ENCODE results near the gene PRKCQ. TPM values are rescaled to one million over a fixed set of nuclear protein-coding genes. Genes with fewer than 3 reads are reported as not detected.

Gene PRKCQ
- total and polyA plus RNA-seq, 2 of the 4 experiments (the other 2 are of a cell fraction): under 0.01 to 0.03 TPM

DNA sequence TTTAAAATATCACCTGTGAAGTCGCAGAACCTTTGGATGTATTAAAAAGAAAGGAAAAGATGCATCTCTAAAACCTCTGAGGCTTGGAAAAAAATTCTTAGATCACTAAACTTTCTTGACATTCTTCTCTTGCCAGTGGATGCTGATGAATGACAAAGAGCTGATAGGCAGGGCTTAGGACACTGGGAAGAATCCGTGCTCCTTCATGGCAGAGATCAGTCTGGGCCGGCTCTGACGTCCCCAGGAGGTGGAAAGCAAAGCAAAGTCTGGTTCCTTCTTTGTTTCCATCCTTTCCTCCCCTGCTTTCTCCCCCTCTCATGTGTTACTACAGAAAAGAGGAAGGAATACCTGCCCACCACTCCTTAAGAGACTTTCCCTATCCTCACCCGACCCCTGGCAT lies 161.9 kb downstream of the PRKCQ start:
- Histone ChIP-seq H4K5ac (ENCODE audit: low read depth, low read length) (no peak overlapping the region), H2BK120ac (ENCODE audit: low read depth, low read length) (no peak overlapping the region), H3K23ac (ENCODE audit: low read depth, low read length) (no peak overlapping the region), H2BK15ac (ENCODE audit: low read depth, low read length) (no peak overlapping the region), H4K20me1 (ENCODE audit: insufficient read depth, low read length) (no peaks in the 10 kb centered on the region), H3K14ac (replicated peaks; ENCODE audit: low read depth, low read length) (no peak overlapping the region), H2AFZ (replicated peaks; ENCODE audit: low read length, poor library complexity) (no peak overlapping the region), H3K4me3 (ENCODE audit: insufficient read depth, low read depth, low read length) (no peak overlapping the region), H3K27me3 (ENCODE audit: control insufficient read depth, insufficient read depth, low read length) (peaks cover 15% of the 10 kb centered on the region), H3K4me1 (ENCODE audit: control insufficient read depth, insufficient read depth, low read length) (no peaks in the 10 kb centered on the region), H3K56ac (ENCODE audit: extremely low read depth, insufficient read depth, low read length) (no peak overlapping the region), H4K91ac (ENCODE audit: insufficient read depth, low read depth, low read length) (no peak overlapping the region), H3K9me3 (ENCODE audit: control insufficient read depth, insufficient read depth, low read length) (no peaks in the 10 kb centered on the region), H3K36me3 (ENCODE audit: control insufficient read depth, insufficient read depth, low read length) (no peaks in the 10 kb centered on the region), H3K79me1 (ENCODE audit: low read depth in 1 of 2, low read length in 2 of 2) (no peaks in the 10 kb centered on the region), H3K18ac (ENCODE audit: low read depth, low read length) (no peak overlapping the region), H3K9me1 (ENCODE audit: insufficient read depth, low read length) (no peaks in the 10 kb centered on the region), H4K8ac (ENCODE audit: low read depth in 2 of 2, low read length in 2 of 2) (no peak overlapping the region), H2BK5ac (ENCODE audit: low read depth, low read length, poor library complexity, severe bottlenecking) (no peak overlapping the region), H2AK9ac (replicated peaks; ENCODE audit: low read depth, low read length, poor library complexity) (no peak overlapping the region), H3K9ac (ENCODE audit: low read depth, low read length) (no peak overlapping the region), H3K4ac (ENCODE audit: low read depth, low read length) (no peak overlapping the region), H3K4me2 (ENCODE audit: low read depth, low read length) (no peak overlapping the region), H2AK5ac (ENCODE audit: low read depth, low read length) (no peak overlapping the region), H3K27ac (ENCODE audit: insufficient read depth, low read length) (no peak overlapping the region), H2BK20ac (ENCODE audit: low read depth, low read length) (no peak overlapping the region)
- WGBS, 2 experiments (ENCODE audit: extremely low coverage in 2 of 2, insufficient read length in 1 of 2): no CpG with 5 or more reads among the region's 5 CpGs
- ATAC-seq (ENCODE audit: low read depth) (no peak), DNase-seq (no peak)
- dilution Hi-C loops (cut with HindIII; ENCODE audit: low sequenced_read_pairs, unreplicated experiment) (no loop called here), intact Hi-C loops (cut with micrococcal nuclease) (loop anchor here (5.0 to 10.0 kb wide), 3 partner anchors 847 to 1267 kb away; no protein-coding TSS in a partner anchor), in situ Hi-C loops (cut with MboI; ENCODE audit: low sequenced_read_pairs) (loop anchor here (10.0 kb wide), 1 partner anchor 997 kb away; the partner anchor contains the start of gene SFMBT2)
- POLR2A ChIA-PET (ENCODE audit: unreplicated experiment): no interaction called here
- no peak for TF ChIP-seq CHD1 (IDR thresholded peaks at IDR 0.05; ENCODE audit: low read depth, low read length)
- TF ChIP-seq, protein P1, sequence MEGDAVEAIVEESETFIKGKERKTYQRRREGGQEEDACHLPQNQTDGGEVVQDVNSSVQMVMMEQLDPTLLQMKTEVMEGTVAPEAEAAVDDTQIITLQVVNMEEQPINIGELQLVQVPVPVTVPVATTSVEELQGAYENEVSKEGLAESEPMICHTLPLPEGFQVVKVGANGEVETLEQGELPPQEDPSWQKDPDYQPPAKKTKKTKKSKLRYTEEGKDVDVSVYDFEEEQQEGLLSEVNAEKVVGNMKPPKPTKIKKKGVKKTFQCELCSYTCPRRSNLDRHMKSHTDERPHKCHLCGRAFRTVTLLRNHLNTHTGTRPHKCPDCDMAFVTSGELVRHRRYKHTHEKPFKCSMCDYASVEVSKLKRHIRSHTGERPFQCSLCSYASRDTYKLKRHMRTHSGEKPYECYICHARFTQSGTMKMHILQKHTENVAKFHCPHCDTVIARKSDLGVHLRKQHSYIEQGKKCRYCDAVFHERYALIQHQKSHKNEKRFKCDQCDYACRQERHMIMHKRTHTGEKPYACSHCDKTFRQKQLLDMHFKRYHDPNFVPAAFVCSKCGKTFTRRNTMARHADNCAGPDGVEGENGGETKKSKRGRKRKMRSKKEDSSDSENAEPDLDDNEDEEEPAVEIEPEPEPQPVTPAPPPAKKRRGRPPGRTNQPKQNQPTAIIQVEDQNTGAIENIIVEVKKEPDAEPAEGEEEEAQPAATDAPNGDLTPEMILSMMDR (conservative IDR thresholded peaks at IDR 0.05; ENCODE audit: low read depth, low read length): no peak
- TF ChIP-seq RAD21 (IDR thresholded peaks at IDR 0.05; ENCODE audit: low read length): no peak
- TF ChIP-seq MAZ (IDR thresholded peaks at IDR 0.05; ENCODE audit: borderline replicate concordance, low read depth, low read length): no peak
- TF ChIP-seq CEBPB (IDR thresholded peaks at IDR 0.05; ENCODE audit: low read depth, low read length): no peak
- TF ChIP-seq MXI1 (IDR thresholded peaks at IDR 0.05; ENCODE audit: borderline replicate concordance, low read depth, low read length): no peak
- no peak for TF ChIP-seq POLR2A (IDR thresholded peaks at IDR 0.05; ENCODE audit: low read depth, low read length)
- TF ChIP-seq, protein P2, sequence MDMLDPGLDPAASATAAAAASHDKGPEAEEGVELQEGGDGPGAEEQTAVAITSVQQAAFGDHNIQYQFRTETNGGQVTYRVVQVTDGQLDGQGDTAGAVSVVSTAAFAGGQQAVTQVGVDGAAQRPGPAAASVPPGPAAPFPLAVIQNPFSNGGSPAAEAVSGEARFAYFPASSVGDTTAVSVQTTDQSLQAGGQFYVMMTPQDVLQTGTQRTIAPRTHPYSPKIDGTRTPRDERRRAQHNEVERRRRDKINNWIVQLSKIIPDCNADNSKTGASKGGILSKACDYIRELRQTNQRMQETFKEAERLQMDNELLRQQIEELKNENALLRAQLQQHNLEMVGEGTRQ (IDR thresholded peaks at IDR 0.05; ENCODE audit: low read depth, low read length): no peak
- TF ChIP-seq MAFK (IDR thresholded peaks at IDR 0.05; ENCODE audit: low read depth, low read length): no peak
- no peak for TF ChIP-seq BHLHE40 (IDR thresholded peaks at IDR 0.05; ENCODE audit: low read depth, low read length)
- TF ChIP-seq RCOR1 (IDR thresholded peaks at IDR 0.05; ENCODE audit: insufficient replicate concordance, low read length): no peak
- TF ChIP-seq RFX5 (IDR thresholded peaks at IDR 0.05; ENCODE audit: low read depth, low read length): no peak
- TF ChIP-seq FOS (IDR thresholded peaks at IDR 0.05; ENCODE audit: low read depth, low read length): no peak
- TF ChIP-seq, protein P3, sequence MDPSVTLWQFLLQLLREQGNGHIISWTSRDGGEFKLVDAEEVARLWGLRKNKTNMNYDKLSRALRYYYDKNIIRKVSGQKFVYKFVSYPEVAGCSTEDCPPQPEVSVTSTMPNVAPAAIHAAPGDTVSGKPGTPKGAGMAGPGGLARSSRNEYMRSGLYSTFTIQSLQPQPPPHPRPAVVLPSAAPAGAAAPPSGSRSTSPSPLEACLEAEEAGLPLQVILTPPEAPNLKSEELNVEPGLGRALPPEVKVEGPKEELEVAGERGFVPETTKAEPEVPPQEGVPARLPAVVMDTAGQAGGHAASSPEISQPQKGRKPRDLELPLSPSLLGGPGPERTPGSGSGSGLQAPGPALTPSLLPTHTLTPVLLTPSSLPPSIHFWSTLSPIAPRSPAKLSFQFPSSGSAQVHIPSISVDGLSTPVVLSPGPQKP (IDR thresholded peaks at IDR 0.05; ENCODE audit: borderline replicate concordance, low read depth, low read length): no peak
- TF ChIP-seq SMC3 (IDR thresholded peaks at IDR 0.05; ENCODE audit: low read depth, low read length): no peak
- no peak for TF ChIP-seq NFE2L2 (IDR thresholded peaks at IDR 0.05; ENCODE audit: low read depth, low read length)
- BruUV-seq (replicated peaks): no TSS peak
- CTCF ChIA-PET: no interaction called here
